ENCODE measurements around the gene NECTIN4.

NECTIN4 gene

GRCh38 chr1:161039546-161039945, 49.8 kb downstream of the NECTIN4 start:
- no peak overlapping the region for H2AFZ ChIP-seq (ENCODE audit: low read depth, low read length, severe bottlenecking)
- no peaks in the 10 kb centered on the region for H3K9me2 ChIP-seq (replicated peaks; ENCODE audit: insufficient read depth, low read length)
- H3F3A ChIP-seq (ENCODE audit: insufficient read depth), result peaks cover 23% of the 10 kb centered on the region
- H3K27me3 ChIP-seq (ENCODE audit: low read length), result no peaks in the 10 kb centered on the region
- peak overlapping the region; percentile 58 for H3K4me3 ChIP-seq (ENCODE audit: insufficient read depth, low read length, poor library complexity, severe bottlenecking)
- H3K36me3 ChIP-seq (ENCODE audit: low read length), result peaks cover 7% of the 10 kb centered on the region; the same call in 1 of the 2 replicates
- TF ChIP-seq EZH2phosphoT487 (conservative IDR thresholded peaks at IDR 0.05; ENCODE audit: low read length), result no peak
- no peak for TF ChIP-seq CTCF (IDR thresholded peaks at IDR 0.05; ENCODE audit: insufficient read depth, low read length, poor library complexity, severe bottlenecking)
- H3K4me2 ChIP-seq (ENCODE audit: low read depth, low read length, poor library complexity, severe bottlenecking), result peak overlapping the region; percentile 72
- H3K79me2 ChIP-seq (ENCODE audit: insufficient read depth, low read length), result peaks cover 6% of the 10 kb centered on the region
- H4K20me1 ChIP-seq (ENCODE audit: low read depth, low read length), result no peaks in the 10 kb centered on the region
- H3K27ac ChIP-seq (ENCODE audit: low read depth, low read length), result peak overlapping the region; percentile 52
- no peaks in the 10 kb centered on the region for H3K9me3 ChIP-seq (ENCODE audit: insufficient read depth, low read length)
- H3K9ac ChIP-seq (ENCODE audit: low read length), result peak overlapping the region; percentile 66; the same call in 1 of the 2 replicates

GRCh38 chr1:161039154-161039545, 50.2 kb downstream of the NECTIN4 start:
- peaks cover 2% of the 10 kb centered on the region for H3K79me2 ChIP-seq (ENCODE audit: insufficient read depth, low read length)
- no peaks in the 10 kb centered on the region for H4K20me1 ChIP-seq (ENCODE audit: low read depth, low read length)
- peaks cover 19% of the 10 kb centered on the region for H3F3A ChIP-seq (ENCODE audit: insufficient read depth)
- peak overlapping the region; percentile 58 for H3K4me3 ChIP-seq (ENCODE audit: insufficient read depth, low read length, poor library complexity, severe bottlenecking)
- no peaks in the 10 kb centered on the region for H3K9me3 ChIP-seq (ENCODE audit: insufficient read depth, low read length)
- TF ChIP-seq CTCF (IDR thresholded peaks at IDR 0.05; ENCODE audit: insufficient read depth, low read length, poor library complexity, severe bottlenecking), result no peak
- peak overlapping the region; percentile 66 for H3K9ac ChIP-seq (ENCODE audit: low read length)
- no peaks in the 10 kb centered on the region for H3K9me2 ChIP-seq (replicated peaks; ENCODE audit: insufficient read depth, low read length)
- H3K27me3 ChIP-seq (ENCODE audit: low read length), result no peaks in the 10 kb centered on the region
- peak overlapping the region; percentile 52 for H3K27ac ChIP-seq (ENCODE audit: low read depth, low read length)
- H3K36me3 ChIP-seq (ENCODE audit: low read length), result peaks cover 7% of the 10 kb centered on the region; the same call in 1 of the 2 replicates
- no peak overlapping the region for H2AFZ ChIP-seq (ENCODE audit: low read depth, low read length, severe bottlenecking)
- H3K4me2 ChIP-seq (ENCODE audit: low read depth, low read length, poor library complexity, severe bottlenecking), result peak overlapping the region; percentile 72

- H3K4me3 ChIP-seq (ENCODE audit: insufficient read depth, low read length, poor library complexity, severe bottlenecking), result peak within 1 kb of the TSS; percentile 58
Measured at GRCh38 chr1:161038523-161039153, 50.7 kb downstream of the NECTIN4 start, which contains the start of gene TSTD1. Gene TSTD1 (minus strand): TSS chr1:161038964. CDS start chr1:161038889, 75 bp downstream.

More at GRCh38 chr1:161038523-161039153, 50.7 kb downstream of the NECTIN4 start, which contains the start of gene TSTD1:
- H3K27me3 ChIP-seq (ENCODE audit: low read length), result no peaks in the 10 kb centered on the region
- H4K20me1 ChIP-seq (ENCODE audit: low read depth, low read length), result no peaks in the 10 kb centered on the region
- H3K4me2 ChIP-seq (ENCODE audit: low read depth, low read length, poor library complexity, severe bottlenecking), result peak within 1 kb of the TSS; percentile 72
- peak within 1 kb of the TSS; percentile 52 for H3K27ac ChIP-seq (ENCODE audit: low read depth, low read length)
- TF ChIP-seq EZH2phosphoT487 (conservative IDR thresholded peaks at IDR 0.05; ENCODE audit: low read length), result no peak
- TF ChIP-seq CTCF (IDR thresholded peaks at IDR 0.05; ENCODE audit: insufficient read depth, low read length, poor library complexity, severe bottlenecking), result no peak
- no peaks in the 10 kb centered on the region for H3K9me2 ChIP-seq (replicated peaks; ENCODE audit: insufficient read depth, low read length)
- no peak within 1 kb of the TSS for H2AFZ ChIP-seq (ENCODE audit: low read depth, low read length, severe bottlenecking)
- peak within 1 kb of the TSS; percentile 66 for H3K9ac ChIP-seq (ENCODE audit: low read length)
- H3K79me2 ChIP-seq (ENCODE audit: insufficient read depth, low read length), result no peaks in the 10 kb centered on the region; the same call in 1 of the 2 replicates
- peaks cover 7% of the 10 kb centered on the region; the same call in 1 of the 2 replicates for H3K36me3 ChIP-seq (ENCODE audit: low read length)
- H3F3A ChIP-seq (ENCODE audit: insufficient read depth), result peaks cover 18% of the 10 kb centered on the region
- H3K9me3 ChIP-seq (ENCODE audit: insufficient read depth, low read length), result no peaks in the 10 kb centered on the region
